WTC11 (cell line): ENCODE results near the gene CERS5.

Source experiments
- CREB1 ChIP-seq: sonication (generic); formaldehyde crosslinking; IDR thresholded peaks from 2 replicates; pipeline ENCODE4 v1.8.0; 2023; ENCODE audit warnings: mild to moderate bottlenecking, missing genetic modification reagents
- CREM ChIP-seq: sonication (generic); formaldehyde crosslinking; IDR thresholded peaks from 2 replicates; pipeline ENCODE4 v1.8.1; 2022; ENCODE audit warnings: mild to moderate bottlenecking, missing genetic modification reagents, moderate library complexity
- ELF4 ChIP-seq: sonication (generic); formaldehyde crosslinking; IDR thresholded peaks from 2 replicates; pipeline ENCODE4 v1.8.1; 2022; ENCODE audit warnings: low read depth, mild to moderate bottlenecking, moderate library complexity, missing genetic modification reagents
- FOXP1 ChIP-seq: sonication (generic); formaldehyde crosslinking; IDR thresholded peaks from 2 replicates; pipeline ENCODE4 v1.8.0; 2022; ENCODE audit warnings: missing genetic modification reagents, mild to moderate bottlenecking, moderate library complexity, borderline replicate concordance
- GABPB1 ChIP-seq: sonication (generic); formaldehyde crosslinking; IDR thresholded peaks from 2 replicates; pipeline ENCODE4 v1.8.1; 2023; ENCODE audit warnings: mild to moderate bottlenecking, missing genetic modification reagents
- TP53 ChIP-seq: sonication (generic); formaldehyde crosslinking; IDR thresholded peaks from 2 replicates; pipeline ENCODE4 v1.8.1; 2023; ENCODE audit warnings: mild to moderate bottlenecking, missing genetic modification reagents
- TF ChIP-seq, protein P1 (sequence below): fragments of 200-600 bp; IDR thresholded peaks from 2 replicates; pipeline ENCODE4 v1.8.0; 2022; ENCODE audit warnings: antibody characterized with exemption
- TF ChIP-seq, protein P2 (sequence below): sonication (generic); formaldehyde crosslinking; IDR thresholded peaks from 2 replicates; pipeline ENCODE4 v1.8.1; 2023; ENCODE audit warnings: mild to moderate bottlenecking, moderate library complexity, missing genetic modification reagents
- TF ChIP-seq, protein P3 (sequence below): sonication (generic); formaldehyde crosslinking; IDR thresholded peaks from 2 replicates; pipeline ENCODE4 v1.8.0; 2022; ENCODE audit warnings: mild to moderate bottlenecking, missing genetic modification reagents
- TF ChIP-seq, protein P4 (sequence below): sonication (generic); formaldehyde crosslinking; IDR thresholded peaks from 2 replicates; pipeline ENCODE4 v1.8.1; 2022; ENCODE audit warnings: missing genetic modification reagents, borderline replicate concordance
- TF ChIP-seq, protein P5 (sequence below): sonication (generic); formaldehyde crosslinking; conservative IDR thresholded peaks from 2 replicates; pipeline ENCODE4 v1.8.1; 2022; ENCODE audit warnings: mild to moderate bottlenecking, missing genetic modification reagents
- TF ChIP-seq, protein P6 (sequence below): sonication (generic); formaldehyde crosslinking; IDR thresholded peaks from 2 replicates; pipeline ENCODE4 v1.8.0; 2022; ENCODE audit warnings: mild to moderate bottlenecking, missing genetic modification reagents
- TF ChIP-seq, protein P7 (sequence below): sonication (generic); formaldehyde crosslinking; IDR thresholded peaks from 2 replicates; pipeline ENCODE4 v1.8.0; 2022; ENCODE audit warnings: mild to moderate bottlenecking, missing genetic modification reagents

DNA sequence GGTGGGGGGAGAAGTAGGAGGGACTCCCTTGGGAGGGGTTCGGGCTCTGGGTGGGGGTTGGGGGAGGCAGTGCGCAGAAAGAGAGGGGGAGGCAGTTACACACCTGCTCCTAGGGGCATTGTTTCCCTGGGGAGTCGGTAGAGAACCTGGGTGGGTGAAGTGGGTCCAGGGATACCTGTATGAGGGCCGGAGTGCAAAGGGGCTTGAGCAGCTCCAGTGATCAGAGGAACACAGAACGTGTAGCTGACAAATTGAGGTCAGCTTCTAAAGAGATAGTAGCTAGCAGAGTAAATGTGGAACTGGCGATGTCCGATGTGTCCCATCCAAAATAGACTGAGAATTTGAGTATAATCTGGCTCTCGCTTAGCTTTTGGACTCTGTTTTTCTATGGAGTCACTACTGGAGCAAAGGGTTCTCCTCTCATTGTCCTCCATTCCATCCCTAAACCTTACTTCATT is 81.5 kb downstream of the CERS5 start:
- no peak for TF ChIP-seq ELF4 (CRISPR knock-in tag)
- TF ChIP-seq GABPB1 (CRISPR knock-in tag): no peak
- TF ChIP-seq, protein P1, sequence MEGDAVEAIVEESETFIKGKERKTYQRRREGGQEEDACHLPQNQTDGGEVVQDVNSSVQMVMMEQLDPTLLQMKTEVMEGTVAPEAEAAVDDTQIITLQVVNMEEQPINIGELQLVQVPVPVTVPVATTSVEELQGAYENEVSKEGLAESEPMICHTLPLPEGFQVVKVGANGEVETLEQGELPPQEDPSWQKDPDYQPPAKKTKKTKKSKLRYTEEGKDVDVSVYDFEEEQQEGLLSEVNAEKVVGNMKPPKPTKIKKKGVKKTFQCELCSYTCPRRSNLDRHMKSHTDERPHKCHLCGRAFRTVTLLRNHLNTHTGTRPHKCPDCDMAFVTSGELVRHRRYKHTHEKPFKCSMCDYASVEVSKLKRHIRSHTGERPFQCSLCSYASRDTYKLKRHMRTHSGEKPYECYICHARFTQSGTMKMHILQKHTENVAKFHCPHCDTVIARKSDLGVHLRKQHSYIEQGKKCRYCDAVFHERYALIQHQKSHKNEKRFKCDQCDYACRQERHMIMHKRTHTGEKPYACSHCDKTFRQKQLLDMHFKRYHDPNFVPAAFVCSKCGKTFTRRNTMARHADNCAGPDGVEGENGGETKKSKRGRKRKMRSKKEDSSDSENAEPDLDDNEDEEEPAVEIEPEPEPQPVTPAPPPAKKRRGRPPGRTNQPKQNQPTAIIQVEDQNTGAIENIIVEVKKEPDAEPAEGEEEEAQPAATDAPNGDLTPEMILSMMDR: no peak
- no peak for TF ChIP-seq FOXP1
- TF ChIP-seq, protein P2, sequence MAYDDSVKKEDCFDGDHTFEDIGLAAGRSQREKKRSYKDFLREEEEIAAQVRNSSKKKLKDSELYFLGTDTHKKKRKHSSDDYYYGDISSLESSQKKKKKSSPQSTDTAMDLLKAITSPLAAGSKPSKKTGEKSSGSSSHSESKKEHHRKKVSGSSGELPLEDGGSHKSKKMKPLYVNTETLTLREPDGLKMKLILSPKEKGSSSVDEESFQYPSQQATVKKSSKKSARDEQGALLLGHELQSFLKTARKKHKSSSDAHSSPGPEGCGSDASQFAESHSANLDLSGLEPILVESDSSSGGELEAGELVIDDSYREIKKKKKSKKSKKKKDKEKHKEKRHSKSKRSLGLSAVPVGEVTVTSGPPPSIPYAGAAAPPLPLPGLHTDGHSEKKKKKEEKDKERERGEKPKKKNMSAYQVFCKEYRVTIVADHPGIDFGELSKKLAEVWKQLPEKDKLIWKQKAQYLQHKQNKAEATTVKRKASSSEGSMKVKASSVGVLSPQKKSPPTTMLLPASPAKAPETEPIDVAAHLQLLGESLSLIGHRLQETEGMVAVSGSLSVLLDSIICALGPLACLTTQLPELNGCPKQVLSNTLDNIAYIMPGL (CRISPR knock-in tag): no peak
- TF ChIP-seq, protein P3, sequence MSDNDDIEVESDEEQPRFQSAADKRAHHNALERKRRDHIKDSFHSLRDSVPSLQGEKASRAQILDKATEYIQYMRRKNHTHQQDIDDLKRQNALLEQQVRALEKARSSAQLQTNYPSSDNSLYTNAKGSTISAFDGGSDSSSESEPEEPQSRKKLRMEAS (CRISPR knock-in tag): no peak
- TF ChIP-seq, protein P4, sequence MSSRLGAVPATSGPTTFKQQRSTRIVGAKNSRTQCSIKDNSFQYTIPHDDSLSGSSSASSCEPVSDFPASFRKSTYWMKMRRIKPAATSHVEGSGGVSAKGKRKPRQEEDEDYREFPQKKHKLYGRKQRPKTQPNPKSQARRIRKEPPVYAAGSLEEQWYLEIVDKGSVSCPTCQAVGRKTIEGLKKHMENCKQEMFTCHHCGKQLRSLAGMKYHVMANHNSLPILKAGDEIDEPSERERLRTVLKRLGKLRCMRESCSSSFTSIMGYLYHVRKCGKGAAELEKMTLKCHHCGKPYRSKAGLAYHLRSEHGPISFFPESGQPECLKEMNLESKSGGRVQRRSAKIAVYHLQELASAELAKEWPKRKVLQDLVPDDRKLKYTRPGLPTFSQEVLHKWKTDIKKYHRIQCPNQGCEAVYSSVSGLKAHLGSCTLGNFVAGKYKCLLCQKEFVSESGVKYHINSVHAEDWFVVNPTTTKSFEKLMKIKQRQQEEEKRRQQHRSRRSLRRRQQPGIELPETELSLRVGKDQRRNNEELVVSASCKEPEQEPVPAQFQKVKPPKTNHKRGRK (CRISPR knock-in tag): no peak
- TF ChIP-seq CREB1: no peak
- TF ChIP-seq, protein P5, sequence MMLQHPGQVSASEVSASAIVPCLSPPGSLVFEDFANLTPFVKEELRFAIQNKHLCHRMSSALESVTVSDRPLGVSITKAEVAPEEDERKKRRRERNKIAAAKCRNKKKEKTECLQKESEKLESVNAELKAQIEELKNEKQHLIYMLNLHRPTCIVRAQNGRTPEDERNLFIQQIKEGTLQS: no peak
- TF ChIP-seq TP53 (CRISPR knock-in tag): no peak
- TF ChIP-seq, protein P6, sequence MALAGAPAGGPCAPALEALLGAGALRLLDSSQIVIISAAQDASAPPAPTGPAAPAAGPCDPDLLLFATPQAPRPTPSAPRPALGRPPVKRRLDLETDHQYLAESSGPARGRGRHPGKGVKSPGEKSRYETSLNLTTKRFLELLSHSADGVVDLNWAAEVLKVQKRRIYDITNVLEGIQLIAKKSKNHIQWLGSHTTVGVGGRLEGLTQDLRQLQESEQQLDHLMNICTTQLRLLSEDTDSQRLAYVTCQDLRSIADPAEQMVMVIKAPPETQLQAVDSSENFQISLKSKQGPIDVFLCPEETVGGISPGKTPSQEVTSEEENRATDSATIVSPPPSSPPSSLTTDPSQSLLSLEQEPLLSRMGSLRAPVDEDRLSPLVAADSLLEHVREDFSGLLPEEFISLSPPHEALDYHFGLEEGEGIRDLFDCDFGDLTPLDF (CRISPR knock-in tag): no peak
- TF ChIP-seq, protein P7, sequence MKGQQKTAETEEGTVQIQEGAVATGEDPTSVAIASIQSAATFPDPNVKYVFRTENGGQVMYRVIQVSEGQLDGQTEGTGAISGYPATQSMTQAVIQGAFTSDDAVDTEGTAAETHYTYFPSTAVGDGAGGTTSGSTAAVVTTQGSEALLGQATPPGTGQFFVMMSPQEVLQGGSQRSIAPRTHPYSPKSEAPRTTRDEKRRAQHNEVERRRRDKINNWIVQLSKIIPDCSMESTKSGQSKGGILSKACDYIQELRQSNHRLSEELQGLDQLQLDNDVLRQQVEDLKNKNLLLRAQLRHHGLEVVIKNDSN (CRISPR knock-in tag): no peak
- no peak for TF ChIP-seq CREM (CRISPR knock-in tag)
